ENCODE data around the gene FGD3.

- TF ChIP-seq, protein P1, sequence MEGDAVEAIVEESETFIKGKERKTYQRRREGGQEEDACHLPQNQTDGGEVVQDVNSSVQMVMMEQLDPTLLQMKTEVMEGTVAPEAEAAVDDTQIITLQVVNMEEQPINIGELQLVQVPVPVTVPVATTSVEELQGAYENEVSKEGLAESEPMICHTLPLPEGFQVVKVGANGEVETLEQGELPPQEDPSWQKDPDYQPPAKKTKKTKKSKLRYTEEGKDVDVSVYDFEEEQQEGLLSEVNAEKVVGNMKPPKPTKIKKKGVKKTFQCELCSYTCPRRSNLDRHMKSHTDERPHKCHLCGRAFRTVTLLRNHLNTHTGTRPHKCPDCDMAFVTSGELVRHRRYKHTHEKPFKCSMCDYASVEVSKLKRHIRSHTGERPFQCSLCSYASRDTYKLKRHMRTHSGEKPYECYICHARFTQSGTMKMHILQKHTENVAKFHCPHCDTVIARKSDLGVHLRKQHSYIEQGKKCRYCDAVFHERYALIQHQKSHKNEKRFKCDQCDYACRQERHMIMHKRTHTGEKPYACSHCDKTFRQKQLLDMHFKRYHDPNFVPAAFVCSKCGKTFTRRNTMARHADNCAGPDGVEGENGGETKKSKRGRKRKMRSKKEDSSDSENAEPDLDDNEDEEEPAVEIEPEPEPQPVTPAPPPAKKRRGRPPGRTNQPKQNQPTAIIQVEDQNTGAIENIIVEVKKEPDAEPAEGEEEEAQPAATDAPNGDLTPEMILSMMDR (IDR thresholded peaks at IDR 0.05 in 4 of 5, conservative IDR thresholded peaks at IDR 0.05 in 1 of 5): no peak
- TF ChIP-seq POLR2A (IDR thresholded peaks at IDR 0.05): no peak
Observed at GRCh38 chr9:92961627-92962302, 14.4 kb downstream of the FGD3 start.
